Epithelial cell of proximal tubule (primary cell): Measurements from ENCODE around the gene SMPX. TPM values are rescaled to one million over a fixed set of nuclear protein-coding genes. Genes with fewer than 3 reads are reported as not detected.

ENCODE experiments used
- DNase-seq: peaks from one replicate; pipeline ENCODE4 v3.0.0-alpha.2; 2011; ENCODE audit warnings: low read depth
- H3K4me3 ChIP-seq: 2 replicates; pipeline ENCODE4 v1.5.1; 2011; ENCODE audit warnings: low read depth, mild to moderate bottlenecking, low read length
- total RNA-seq: library from RNA; depleted of rRNA; stranded (reverse); fragments of >200 nt; gene quantifications from 2 replicates; pipeline ENCODE4 v1.2.3, GENCODE V29; 2015
- TF ChIP-seq, protein P1 (sequence below): conservative IDR thresholded peaks from 2 replicates; pipeline ENCODE4 v1.5.1; 2012; ENCODE audit warnings: low read depth, mild to moderate bottlenecking, low read length

Gene SMPX
- total RNA-seq, 1 donor from 2014 or later: not detected

DNA sequence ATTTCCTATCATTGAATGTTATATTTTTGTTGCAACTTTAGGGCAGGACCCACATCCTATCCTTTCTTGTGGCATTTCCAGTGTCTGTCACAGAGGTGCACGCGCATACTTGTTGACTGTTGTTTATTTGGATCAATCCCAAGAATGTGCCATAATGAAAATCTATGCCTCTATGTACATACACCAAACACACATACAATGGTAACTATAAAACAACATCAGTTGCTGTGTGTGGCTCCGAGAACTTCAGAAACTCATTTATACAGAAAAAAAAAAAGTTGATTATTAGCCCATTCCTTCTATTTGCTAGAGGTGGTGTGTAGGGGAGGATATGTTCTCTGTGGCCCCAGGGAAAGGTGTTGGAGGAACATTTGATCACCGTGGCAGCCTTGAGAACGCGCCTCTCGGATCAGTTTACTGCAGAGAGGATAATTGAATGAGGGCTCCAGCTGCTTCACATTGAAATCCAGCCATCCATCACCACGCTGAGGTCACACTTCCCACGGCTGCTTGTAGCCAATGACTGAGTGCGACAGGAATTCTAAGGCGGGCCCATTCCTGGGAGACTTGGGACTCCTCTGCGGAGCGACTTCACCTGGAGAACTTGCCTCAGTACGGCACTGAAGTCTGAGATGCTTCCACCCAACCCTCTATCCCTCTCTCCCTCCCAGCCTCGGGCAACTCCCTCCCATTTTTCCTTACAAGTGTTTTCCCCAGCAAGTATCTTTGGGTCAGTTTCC is 19.5 kb downstream of the SMPX start:
- TF ChIP-seq, protein P1, sequence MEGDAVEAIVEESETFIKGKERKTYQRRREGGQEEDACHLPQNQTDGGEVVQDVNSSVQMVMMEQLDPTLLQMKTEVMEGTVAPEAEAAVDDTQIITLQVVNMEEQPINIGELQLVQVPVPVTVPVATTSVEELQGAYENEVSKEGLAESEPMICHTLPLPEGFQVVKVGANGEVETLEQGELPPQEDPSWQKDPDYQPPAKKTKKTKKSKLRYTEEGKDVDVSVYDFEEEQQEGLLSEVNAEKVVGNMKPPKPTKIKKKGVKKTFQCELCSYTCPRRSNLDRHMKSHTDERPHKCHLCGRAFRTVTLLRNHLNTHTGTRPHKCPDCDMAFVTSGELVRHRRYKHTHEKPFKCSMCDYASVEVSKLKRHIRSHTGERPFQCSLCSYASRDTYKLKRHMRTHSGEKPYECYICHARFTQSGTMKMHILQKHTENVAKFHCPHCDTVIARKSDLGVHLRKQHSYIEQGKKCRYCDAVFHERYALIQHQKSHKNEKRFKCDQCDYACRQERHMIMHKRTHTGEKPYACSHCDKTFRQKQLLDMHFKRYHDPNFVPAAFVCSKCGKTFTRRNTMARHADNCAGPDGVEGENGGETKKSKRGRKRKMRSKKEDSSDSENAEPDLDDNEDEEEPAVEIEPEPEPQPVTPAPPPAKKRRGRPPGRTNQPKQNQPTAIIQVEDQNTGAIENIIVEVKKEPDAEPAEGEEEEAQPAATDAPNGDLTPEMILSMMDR: no peak
- no peak overlapping the region for H3K4me3 ChIP-seq
- DNase-seq: no peak

DNA sequence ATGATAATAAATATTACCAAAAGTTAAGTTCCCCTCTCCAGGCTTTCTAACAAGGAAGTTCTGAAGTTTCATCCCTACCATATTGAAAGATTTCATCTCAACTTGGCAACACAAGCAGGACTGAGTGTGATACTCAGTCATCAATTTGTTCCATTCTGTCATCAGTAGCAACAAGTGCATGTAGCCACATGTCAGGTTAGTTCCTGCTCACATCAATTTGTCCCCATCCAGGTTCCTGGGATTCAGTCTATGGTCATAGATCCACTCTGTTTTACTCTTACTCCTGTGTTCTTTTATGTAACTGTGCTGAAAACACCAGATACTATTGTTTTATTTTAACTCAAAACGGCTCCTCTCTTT is 22.2 kb downstream of the SMPX start:
- H3K4me3 ChIP-seq: no peak overlapping the region
- no peak for DNase-seq
- TF ChIP-seq, protein P1: no peak

DNA sequence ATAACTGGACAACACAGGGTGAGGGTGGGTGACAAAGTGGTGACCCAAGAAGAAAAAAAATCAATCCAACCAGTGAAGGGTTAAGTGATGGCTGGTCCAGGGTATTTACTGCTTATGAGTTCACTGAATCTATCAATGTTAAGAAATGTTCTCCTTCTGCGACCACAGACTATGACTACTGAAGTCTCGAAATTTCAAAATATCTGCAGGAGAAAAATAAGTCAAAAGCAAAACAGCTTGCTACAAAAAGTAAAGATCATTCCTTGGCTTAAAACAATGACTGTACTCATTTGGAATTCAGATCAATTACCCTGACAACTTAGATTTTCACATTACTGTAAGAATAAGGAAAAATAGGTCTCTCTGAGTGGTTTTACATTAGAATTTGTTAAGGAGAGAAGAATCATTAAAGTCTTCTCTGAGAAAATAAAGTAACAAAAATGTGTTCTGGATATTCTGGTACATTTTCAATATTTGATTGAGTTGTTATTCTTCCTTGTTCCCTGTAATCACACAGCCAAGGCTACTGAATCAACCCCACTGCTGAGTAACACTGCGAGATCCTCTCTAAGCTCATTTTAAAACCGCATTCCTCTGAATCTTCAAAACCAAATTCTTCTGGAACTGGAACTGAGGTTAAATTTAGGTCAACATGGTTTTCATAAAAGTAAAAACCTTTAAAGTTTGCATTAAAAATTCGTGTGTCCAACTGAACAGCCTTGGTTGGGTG is 22.7 kb downstream of the SMPX start:
- H3K4me3 ChIP-seq: no peak overlapping the region
- TF ChIP-seq, protein P1: no peak
- DNase-seq: no peak

DNA sequence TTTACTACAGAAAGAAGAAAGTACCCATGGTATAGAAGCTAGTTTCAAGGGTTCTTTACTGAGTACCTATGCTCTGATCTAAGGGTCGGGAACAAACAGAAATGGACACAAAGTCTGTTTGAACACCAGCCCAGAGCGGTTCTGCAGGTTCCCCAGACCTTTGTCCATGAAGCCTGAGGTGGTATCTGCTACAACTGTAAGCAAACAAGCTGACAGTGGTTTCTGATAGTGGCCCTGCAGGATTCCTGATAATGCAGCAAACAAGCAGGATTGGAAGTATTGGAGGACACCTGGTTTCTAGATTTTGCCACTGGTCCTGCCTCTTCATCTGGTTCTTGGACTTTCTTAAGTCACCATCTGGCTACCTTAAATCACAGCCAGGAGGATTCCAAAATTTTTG is 23.7 kb downstream of the SMPX start:
- TF ChIP-seq, protein P1: no peak
- H3K4me3 ChIP-seq: no peak overlapping the region

DNA sequence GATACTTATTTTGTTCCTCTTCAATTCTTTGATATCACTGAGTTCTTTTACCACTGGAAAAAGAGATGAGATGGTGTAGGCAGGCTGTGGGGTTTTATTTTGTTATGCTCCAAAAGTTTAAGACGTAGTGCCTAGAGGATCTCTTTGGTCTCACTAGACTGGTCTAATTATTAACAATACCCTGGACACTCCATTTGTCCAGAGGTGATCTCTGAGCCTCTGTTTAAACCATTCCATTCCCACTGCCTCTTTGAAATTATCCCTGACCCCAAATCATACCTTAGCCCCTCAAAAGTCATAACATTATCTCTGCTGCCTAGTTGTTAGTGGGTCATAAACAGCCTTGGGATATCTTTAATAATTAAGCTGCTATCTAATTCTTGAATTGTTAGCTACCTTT is 24.2 kb downstream of the SMPX start:
- H3K4me3 ChIP-seq: no peak overlapping the region
- TF ChIP-seq, protein P1: no peak
- no peak for DNase-seq

More for the DNA sequence above, 23.7 kb downstream of the SMPX start:
- DNase-seq: no peak

DNA sequence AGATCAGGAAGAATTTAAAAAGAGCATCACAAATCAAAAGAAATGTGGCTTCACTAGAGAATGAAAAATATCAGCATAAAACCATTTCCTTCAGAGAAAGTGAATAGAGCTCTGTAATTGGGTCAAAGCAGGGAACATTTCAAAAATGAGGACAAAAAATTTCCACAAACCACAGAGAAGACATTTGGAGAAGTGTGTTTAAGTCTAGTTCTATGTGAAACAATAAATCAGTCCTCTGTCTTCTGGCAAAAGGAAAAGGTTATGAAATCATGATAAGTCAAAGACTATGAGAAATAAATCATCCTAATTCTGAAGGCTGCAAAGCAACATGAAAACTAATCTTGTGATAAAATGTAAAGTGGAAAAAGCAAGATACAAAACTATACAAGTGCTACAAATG is 27.9 kb downstream of the SMPX start:
- TF ChIP-seq, protein P1: no peak
- no peak for DNase-seq
- H3K4me3 ChIP-seq: no peak overlapping the region
